ENCODE results near the gene SERPINA9.

DNA sequence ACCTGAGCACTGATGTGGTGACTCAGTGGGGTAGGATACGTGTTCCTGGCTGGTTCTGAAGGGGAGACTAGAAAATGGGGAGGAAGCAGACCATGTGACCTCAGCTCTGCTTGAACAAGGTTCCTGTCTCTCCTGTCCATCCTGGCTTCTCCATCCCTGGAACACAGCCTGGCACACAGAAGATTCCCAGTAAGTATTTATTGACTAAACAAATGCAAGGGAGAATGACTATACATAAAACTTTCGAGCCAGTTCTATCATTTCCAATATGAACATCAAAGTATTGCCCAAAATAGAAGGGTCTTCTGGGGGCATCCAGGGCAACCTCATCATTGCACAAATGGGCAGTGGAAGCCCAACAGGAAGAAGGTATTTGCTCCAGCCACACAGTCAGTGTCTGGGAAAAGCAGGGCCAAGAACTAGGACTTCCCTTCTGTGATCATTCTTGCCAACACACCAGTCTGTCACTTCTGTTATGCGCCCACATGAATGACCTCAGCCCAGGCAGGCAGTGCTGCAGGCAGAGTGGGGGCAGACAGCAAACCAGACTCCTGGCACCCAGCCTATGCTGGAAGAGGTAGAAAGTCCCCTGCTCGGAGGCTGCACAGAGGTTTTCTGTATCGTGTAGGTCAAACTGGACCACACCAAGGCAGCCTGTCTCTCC lies 5.6 kb upstream of the SERPINA9 start:
- TF ChIP-seq, protein P1, sequence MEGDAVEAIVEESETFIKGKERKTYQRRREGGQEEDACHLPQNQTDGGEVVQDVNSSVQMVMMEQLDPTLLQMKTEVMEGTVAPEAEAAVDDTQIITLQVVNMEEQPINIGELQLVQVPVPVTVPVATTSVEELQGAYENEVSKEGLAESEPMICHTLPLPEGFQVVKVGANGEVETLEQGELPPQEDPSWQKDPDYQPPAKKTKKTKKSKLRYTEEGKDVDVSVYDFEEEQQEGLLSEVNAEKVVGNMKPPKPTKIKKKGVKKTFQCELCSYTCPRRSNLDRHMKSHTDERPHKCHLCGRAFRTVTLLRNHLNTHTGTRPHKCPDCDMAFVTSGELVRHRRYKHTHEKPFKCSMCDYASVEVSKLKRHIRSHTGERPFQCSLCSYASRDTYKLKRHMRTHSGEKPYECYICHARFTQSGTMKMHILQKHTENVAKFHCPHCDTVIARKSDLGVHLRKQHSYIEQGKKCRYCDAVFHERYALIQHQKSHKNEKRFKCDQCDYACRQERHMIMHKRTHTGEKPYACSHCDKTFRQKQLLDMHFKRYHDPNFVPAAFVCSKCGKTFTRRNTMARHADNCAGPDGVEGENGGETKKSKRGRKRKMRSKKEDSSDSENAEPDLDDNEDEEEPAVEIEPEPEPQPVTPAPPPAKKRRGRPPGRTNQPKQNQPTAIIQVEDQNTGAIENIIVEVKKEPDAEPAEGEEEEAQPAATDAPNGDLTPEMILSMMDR (IDR thresholded peaks at IDR 0.05), result no peak
- TF ChIP-seq EP300 (IDR thresholded peaks at IDR 0.05) (no peak), POLR2A (IDR thresholded peaks at IDR 0.05; ENCODE audit: low read depth) (no peak)

Data from esophagus muscularis mucosa (tissue), 4 donors.